Right atrium auricular region (tissue), 2 donors: ENCODE data around the gene TLCD4. TPM values are rescaled to one million over a fixed set of nuclear protein-coding genes. Genes with fewer than 3 reads are reported as not detected.

ENCODE experiments used
- DNase-seq: peaks from one replicate; pipeline ENCODE4 v3.0.0-alpha.2; 2019; ENCODE audit warnings: low spot score
- H3K27ac ChIP-seq, 2 donors: fragments of 200-600 bp; sonication (generic); 1 replicate in 1 of 2; 2 replicates in 1 of 2; pipeline ENCODE4 v1.5.1; 2016 to 2019
- H3K27me3 ChIP-seq, 2 donors: fragments of 200-600 bp; sonication (generic); one replicate each; pipeline versions ENCODE4 v1.5.1 to v1.6.0; 2017 to 2019
- H3K36me3 ChIP-seq: fragments of 200-600 bp; sonication (generic); one replicate; pipeline ENCODE4 v1.5.1; 2016
- H3K4me1 ChIP-seq, 2 donors: fragments of 200-600 bp; sonication (generic); one replicate each; pipeline versions ENCODE4 v1.5.1 to v1.6.0; 2017 to 2019
- H3K4me3 ChIP-seq, 2 donors: fragments of 200-600 bp; sonication (generic); 1 replicate in 1 of 2; 2 replicates in 1 of 2; pipeline ENCODE4 v1.5.1; 2017 to 2019; ENCODE audit warnings: mild to moderate bottlenecking in 1 of 2, moderate library complexity in 1 of 2
- H3K9me3 ChIP-seq, 2 donors: fragments of 200-600 bp; sonication (generic); one replicate each; pipeline ENCODE4 v1.5.1; 2019
- total RNA-seq, 2 donors: library from RNA; depleted of rRNA; stranded (reverse); fragments of >200 nt; gene quantifications; one replicate each; pipeline ENCODE4 v1.1.0, GENCODE V29; 2016
- TF ChIP-seq, protein P1 (sequence below), 2 donors: fragments of 200-600 bp; sonication (generic); IDR thresholded peaks; one replicate each; pipeline ENCODE4 v1.5.1; 2019; ENCODE audit warnings: antibody characterized with exemption in 2 of 2

The TLCD4 gene
- total RNA-seq, 2 donors from 2014 or later, result 33.6 to 42.3 TPM

- TF ChIP-seq, protein P1, sequence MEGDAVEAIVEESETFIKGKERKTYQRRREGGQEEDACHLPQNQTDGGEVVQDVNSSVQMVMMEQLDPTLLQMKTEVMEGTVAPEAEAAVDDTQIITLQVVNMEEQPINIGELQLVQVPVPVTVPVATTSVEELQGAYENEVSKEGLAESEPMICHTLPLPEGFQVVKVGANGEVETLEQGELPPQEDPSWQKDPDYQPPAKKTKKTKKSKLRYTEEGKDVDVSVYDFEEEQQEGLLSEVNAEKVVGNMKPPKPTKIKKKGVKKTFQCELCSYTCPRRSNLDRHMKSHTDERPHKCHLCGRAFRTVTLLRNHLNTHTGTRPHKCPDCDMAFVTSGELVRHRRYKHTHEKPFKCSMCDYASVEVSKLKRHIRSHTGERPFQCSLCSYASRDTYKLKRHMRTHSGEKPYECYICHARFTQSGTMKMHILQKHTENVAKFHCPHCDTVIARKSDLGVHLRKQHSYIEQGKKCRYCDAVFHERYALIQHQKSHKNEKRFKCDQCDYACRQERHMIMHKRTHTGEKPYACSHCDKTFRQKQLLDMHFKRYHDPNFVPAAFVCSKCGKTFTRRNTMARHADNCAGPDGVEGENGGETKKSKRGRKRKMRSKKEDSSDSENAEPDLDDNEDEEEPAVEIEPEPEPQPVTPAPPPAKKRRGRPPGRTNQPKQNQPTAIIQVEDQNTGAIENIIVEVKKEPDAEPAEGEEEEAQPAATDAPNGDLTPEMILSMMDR (IDR thresholded peaks at IDR 0.05), result no peak
- H3K9me3 ChIP-seq, result no peaks in the 10 kb centered on the region
- H3K27ac ChIP-seq, result no peak overlapping the region
- DNase-seq, result no peak
- H3K4me1 ChIP-seq, result no peaks in the 10 kb centered on the region
- no peaks in the 10 kb centered on the region for H3K36me3 ChIP-seq
- H3K4me3 ChIP-seq, result no peak overlapping the region
- H3K27me3 ChIP-seq, result no peaks in the 10 kb centered on the region
Measured at GRCh38 chr1:95097426-95097825, 19.7 kb upstream of the TLCD4 start.

DNA sequence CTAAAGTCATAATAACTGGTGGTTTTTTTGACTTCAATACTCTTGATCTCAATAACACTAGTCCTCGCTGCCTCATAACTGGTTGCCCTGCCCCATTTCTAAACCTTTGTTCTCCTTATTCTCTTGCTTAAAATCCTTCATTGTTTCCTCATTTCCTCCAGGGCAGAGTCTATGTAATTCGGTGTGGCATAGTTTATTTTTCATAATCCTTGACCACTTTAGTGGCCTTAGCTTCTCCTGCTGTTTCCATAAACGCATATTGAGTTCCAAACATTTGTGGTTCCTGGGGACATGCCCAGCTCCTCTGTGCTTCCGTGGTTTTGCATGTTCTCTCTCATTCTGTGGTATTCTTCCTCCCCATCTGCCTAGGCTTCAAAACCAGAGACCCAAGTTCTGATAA is 19.0 kb upstream of the TLCD4 start:
- no peak for DNase-seq
- no peaks in the 10 kb centered on the region for H3K4me1 ChIP-seq
- no peak overlapping the region for H3K27ac ChIP-seq
- no peaks in the 10 kb centered on the region for H3K27me3 ChIP-seq
- no peak overlapping the region for H3K4me3 ChIP-seq
- H3K36me3 ChIP-seq, result no peaks in the 10 kb centered on the region
- no peaks in the 10 kb centered on the region for H3K9me3 ChIP-seq
- TF ChIP-seq, protein P1 (IDR thresholded peaks at IDR 0.05), result no peak

GRCh38 chr1:95108792-95109191 is 8.4 kb upstream of the TLCD4 start:
- Histone ChIP-seq H3K9me3 (no peaks in the 10 kb centered on the region), H3K36me3 (no peaks in the 10 kb centered on the region), H3K27me3 (no peaks in the 10 kb centered on the region), H3K4me1 (no peaks in the 10 kb centered on the region), H3K4me3 (no peak overlapping the region), H3K27ac (no peak overlapping the region)
- no peak for DNase-seq
- TF ChIP-seq, protein P1 (IDR thresholded peaks at IDR 0.05), result no peak

DNA sequence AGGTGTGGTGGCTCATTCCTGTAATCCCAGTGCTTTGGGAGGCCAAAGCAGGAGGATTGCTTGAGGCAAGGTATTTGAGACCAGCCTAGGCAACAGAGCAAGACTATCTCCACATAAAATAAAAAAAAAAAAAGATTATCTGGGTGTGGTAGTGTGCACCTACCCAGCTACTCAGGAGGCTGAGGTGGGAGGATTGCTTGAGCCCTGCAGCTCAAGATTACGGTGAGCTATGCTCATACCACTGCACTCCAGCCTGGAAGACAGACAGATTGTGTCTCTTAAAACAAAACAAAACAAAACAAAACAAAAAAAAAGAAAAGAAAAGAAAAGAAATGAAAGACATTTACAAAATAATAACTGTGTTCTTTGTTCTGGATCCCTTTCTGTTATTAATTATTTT is 6.1 kb upstream of the TLCD4 start:
- H3K4me1 ChIP-seq, result no peaks in the 10 kb centered on the region
- H3K27me3 ChIP-seq, result no peaks in the 10 kb centered on the region
- no peak overlapping the region for H3K27ac ChIP-seq
- H3K36me3 ChIP-seq, result no peaks in the 10 kb centered on the region
- DNase-seq, result no peak
- TF ChIP-seq, protein P1 (IDR thresholded peaks at IDR 0.05), result no peak
- no peak overlapping the region for H3K4me3 ChIP-seq
- H3K9me3 ChIP-seq, result no peaks in the 10 kb centered on the region

GRCh38 chr1:95113684-95114083 is 3.5 kb upstream of the TLCD4 start:
- TF ChIP-seq, protein P1 (IDR thresholded peaks at IDR 0.05), result no peak
- no peak for DNase-seq
- Histone ChIP-seq H3K36me3 (no peaks in the 10 kb centered on the region), H3K27me3 (no peaks in the 10 kb centered on the region), H3K9me3 (no peaks in the 10 kb centered on the region), H3K27ac (no peak overlapping the region), H3K4me1 (peaks cover 0 to 10% of the 10 kb centered on the region in 2 donors), H3K4me3 (no peak overlapping the region)

- TF ChIP-seq, protein P1 (IDR thresholded peaks at IDR 0.05), result no peak
- Histone ChIP-seq H3K4me3 (no peak overlapping the region), H3K27me3 (no peaks in the 10 kb centered on the region), H3K9me3 (no peaks in the 10 kb centered on the region), H3K36me3 (no peaks in the 10 kb centered on the region), H3K4me1 (peaks cover 0 to 19% of the 10 kb centered on the region in 2 donors), H3K27ac (no peak overlapping the region)
- DNase-seq, result no peak
Measured at GRCh38 chr1:95115708-95116137, 1.4 kb upstream of the TLCD4 start.
